SK-N-SH (cell line): ENCODE results near the gene UPB1. TPM values are rescaled to one million over a fixed set of nuclear protein-coding genes. Genes with fewer than 3 reads are reported as not detected.
A peak's percentile ranks its signal among the peaks of the same experiment; 100 is the strongest.

Experiments
- CTCF ChIA-PET: fragments of 300-600, 350-600 bp; formaldehyde crosslinking; extraction: SDS; loops from one replicate; lab custom pipeline; 2021; lab: Yijun Ruan, JAX
- POLR2A ChIA-PET: fragments of 350-600 bp; sonication (Branson Sonifier 250); formaldehyde crosslinking; extraction: SDS; loops from one replicate; lab custom pipeline; 2020; ENCODE audit warnings: antibody characterized with exemption, inconsistent platforms; lab: Yijun Ruan, JAX
- DNase-seq: peaks from one replicate; pipeline ENCODE4 v3.0.0; 2012
- H2AFZ ChIP-seq: fragments of 200-600 bp; sonication (generic); 2 replicates; pipeline ENCODE4 v1.8.1; 2016; ENCODE audit warnings: antibody characterized with exemption, mild to moderate bottlenecking, low read depth
- H3F3A ChIP-seq: fragments of 200-600 bp; sonication (generic); replicated peaks from 2 replicates; pipeline ENCODE3; 2016; ENCODE audit warnings: antibody characterized with exemption, mild to moderate bottlenecking; ENCODE audit not compliant: insufficient read depth
- H3K27ac ChIP-seq, 2 experiments: fragments of 200-500 bp in 1 of 2; fragments of 200-600 bp in 1 of 2; sonication (Bioruptor generic) in 1 of 2; sonication (generic), shearing (Covaris generic) in 1 of 2; 2 replicates each; pipeline versions ENCODE4 v1.5.1 to v1.6.1; 2014 to 2016; ENCODE audit warnings: low read depth in 2 of 2, inconsistent platforms in 1 of 2, low read length in 1 of 2, mild to moderate bottlenecking in 1 of 2, mixed read lengths in 1 of 2
- H3K27me3 ChIP-seq: fragments of 200-600 bp; sonication (generic), shearing (Covaris generic); 2 replicates; pipeline ENCODE4 v1.6.1; 2016; ENCODE audit warnings: mixed run types; ENCODE audit not compliant: insufficient read depth
- H3K36me3 ChIP-seq, 2 experiments: fragments of 200-500 bp in 1 of 2; fragments of 200-600 bp in 1 of 2; sonication (Bioruptor generic) in 1 of 2; sonication (generic) in 1 of 2; replicated peaks in 1 of 2; 2 replicates each; pipeline versions ENCODE3 to v1.5.1; 2014 to 2016; ENCODE audit warnings: low read length in 1 of 2, mild to moderate bottlenecking in 1 of 2; ENCODE audit not compliant: insufficient read depth in 2 of 2, control insufficient read depth in 1 of 2
- H3K4me1 ChIP-seq, 2 experiments: fragments of 200-500 bp in 1 of 2; fragments of 200-600 bp in 1 of 2; sonication (Bioruptor generic) in 1 of 2; sonication (generic), shearing (Covaris generic) in 1 of 2; 2 replicates each; pipeline versions ENCODE4 v1.5.1 to v1.6.1; 2014 to 2016; ENCODE audit warnings: low read depth in 1 of 2, low read length in 1 of 2, mixed run types in 1 of 2; ENCODE audit not compliant: insufficient read depth in 2 of 2, control insufficient read depth in 1 of 2
- H3K4me2 ChIP-seq: fragments of 200-600 bp; sonication (generic), shearing (Covaris generic); 2 replicates; pipeline ENCODE4 v1.6.1; 2017; ENCODE audit warnings: mixed run types
- H3K4me3 ChIP-seq, 2 experiments: fragments of 200-500 bp in 1 of 2; fragments of 200-600 bp in 1 of 2; sonication (Bioruptor generic) in 1 of 2; sonication (generic), shearing (Covaris generic) in 1 of 2; 2 replicates each; pipeline versions ENCODE4 v1.5.1 to v1.8.1; 2014 to 2016; ENCODE audit warnings: low read depth in 2 of 2, inconsistent platforms in 1 of 2, low read length in 1 of 2, mild to moderate bottlenecking in 1 of 2, mixed read lengths in 1 of 2, moderate library complexity in 1 of 2
- H3K79me2 ChIP-seq: fragments of 200-600 bp; sonication (generic); 2 replicates; pipeline ENCODE4 v1.8.1; 2017; ENCODE audit warnings: mild to moderate bottlenecking; ENCODE audit not compliant: insufficient read depth
- H3K9ac ChIP-seq: fragments of 200-600 bp; sonication (generic); 2 replicates; pipeline ENCODE4 v1.6.1; 2017; ENCODE audit warnings: mixed run types
- H3K9me2 ChIP-seq: fragments of 200-600 bp; sonication (generic); 2 replicates; pipeline ENCODE4 v1.6.1; 2017; ENCODE audit warnings: mixed run types
- H3K9me3 ChIP-seq: fragments of 200-600 bp; sonication (generic); 2 replicates; pipeline ENCODE4 v1.6.1; 2017; ENCODE audit warnings: mixed run types, mild to moderate bottlenecking, moderate library complexity
- H4K20me1 ChIP-seq: fragments of 200-600 bp; sonication (generic); 2 replicates; pipeline ENCODE4 v1.6.1; 2017; ENCODE audit warnings: mild to moderate bottlenecking, mixed run types; ENCODE audit not compliant: insufficient read depth
- CHD2 ChIP-seq: fragments of 150-350 bp; IDR thresholded peaks from 2 replicates; pipeline ENCODE4 v1.6.1; 2018; ENCODE audit warnings: low read length; ENCODE audit not compliant: partially characterized antibody
- ELF1 ChIP-seq: IDR thresholded peaks from 2 replicates; pipeline ENCODE4 v1.4.0; 2012
- EP300 ChIP-seq, 2 experiments: IDR thresholded peaks; 2 replicates each; pipeline versions ENCODE4 v1.4.0 to v1.6.1; 2012; ENCODE audit warnings: borderline replicate concordance in 1 of 2, low read depth in 1 of 2, low read length in 1 of 2
- FOXJ3 ChIP-seq: sonication (generic); formaldehyde crosslinking; IDR thresholded peaks from 2 replicates; pipeline ENCODE4 v1.5.1; 2020; ENCODE audit warnings: mild to moderate bottlenecking, missing genetic modification reagents
- FOXM1 ChIP-seq: IDR thresholded peaks from 2 replicates; pipeline ENCODE4 v1.4.0; 2012; ENCODE audit warnings: low read depth, mild to moderate bottlenecking
- GABPA ChIP-seq: IDR thresholded peaks from 2 replicates; pipeline ENCODE4 v1.4.0; 2012; ENCODE audit warnings: low read depth, mild to moderate bottlenecking
- GATA2 ChIP-seq: sonication (generic); formaldehyde crosslinking; IDR thresholded peaks from 2 replicates; pipeline ENCODE4 v1.5.0; 2020; ENCODE audit warnings: mild to moderate bottlenecking, missing genetic modification reagents
- MXI1 ChIP-seq: IDR thresholded peaks from 2 replicates; pipeline ENCODE4 v1.6.1; 2012; ENCODE audit warnings: mild to moderate bottlenecking, low read depth, low read length, improper control_type of control experiment
- NRF1 ChIP-seq: IDR thresholded peaks from 2 replicates; pipeline ENCODE4 v1.6.1; 2012; ENCODE audit warnings: low read depth, mild to moderate bottlenecking, low read length
- RAD21 ChIP-seq: IDR thresholded peaks from 2 replicates; pipeline ENCODE4 v1.6.1; 2012; ENCODE audit warnings: mild to moderate bottlenecking, low read length
- RFX5 ChIP-seq: IDR thresholded peaks from 2 replicates; pipeline ENCODE4 v1.6.1; 2012; ENCODE audit warnings: mild to moderate bottlenecking, improper control_type of control experiment, low read length
- RXRA ChIP-seq: IDR thresholded peaks from 2 replicates; pipeline ENCODE4 v1.4.0; 2012; ENCODE audit warnings: low read depth, mild to moderate bottlenecking, borderline replicate concordance
- SIN3A ChIP-seq: IDR thresholded peaks from 2 replicates; pipeline ENCODE4 v1.6.1; 2012; ENCODE audit warnings: low read depth, mild to moderate bottlenecking, low read length, moderate library complexity, borderline replicate concordance
- SMC3 ChIP-seq: IDR thresholded peaks from 2 replicates; pipeline ENCODE4 v1.6.1; 2012; ENCODE audit warnings: low read depth, low read length, improper control_type of control experiment
- TAF1 ChIP-seq: IDR thresholded peaks from 2 replicates; pipeline ENCODE4 v1.6.1; 2012; ENCODE audit warnings: low read depth, mild to moderate bottlenecking, low read length, moderate library complexity, borderline replicate concordance
- WGBS: methylation state at CpG from one replicate; pipeline ENCODE4 v1.1.6; 2017; ENCODE audit warnings: low lambda C conversion rate; 5-methylcytosine and 5-hydroxymethylcytosine counted together
- polyA plus RNA-seq, 3 experiments: library from polyadenylated mRNA; depleted of rRNA; stranded (reverse); fragments of >200 nt; gene quantifications; 2 replicates each; pipeline ENCODE4 v1.2.3, GENCODE V29; 2012
- TF ChIP-seq, protein P1 (sequence below): fragments of 200-600 bp; sonication (generic); IDR thresholded peaks from 2 replicates; pipeline ENCODE4 v1.6.1; 2017; ENCODE audit warnings: antibody characterized with exemption, mild to moderate bottlenecking, moderate library complexity
- TF ChIP-seq, protein P2 (sequence below): IDR thresholded peaks from 2 replicates; pipeline ENCODE4 v1.4.0; 2012; ENCODE audit warnings: low read depth, borderline replicate concordance
- TF ChIP-seq, protein P3 (sequence below): fragments of 150-350 bp; IDR thresholded peaks from 2 replicates; pipeline ENCODE4 v1.6.1; 2016; ENCODE audit warnings: mild to moderate bottlenecking, low read depth, low read length
- TF ChIP-seq, protein P4 (sequence below): IDR thresholded peaks from 2 replicates; pipeline ENCODE4; 2012

The UPB1 gene
- polyA plus RNA-seq, 1 of the 3 experiments (the other 2 are of a cell fraction): 0.30 TPM

DNA sequence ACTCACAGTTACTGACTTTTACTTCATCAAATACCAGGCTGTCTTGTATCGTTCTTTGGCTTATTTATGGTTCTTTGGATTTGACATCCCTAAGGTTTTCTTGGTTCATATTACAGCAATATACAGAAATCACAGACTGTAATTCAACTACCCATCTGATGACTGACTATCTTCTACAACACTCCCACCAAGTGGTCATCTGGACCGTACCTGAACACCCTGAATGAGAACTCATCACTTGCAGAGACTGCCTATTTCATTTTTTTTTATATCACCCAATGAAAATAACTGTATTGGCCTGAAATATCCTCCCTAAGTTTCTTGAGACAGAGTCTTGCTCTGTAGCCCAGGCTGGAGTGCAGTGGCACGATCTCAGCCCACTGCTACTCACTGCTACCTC is 9.5 kb upstream of the UPB1 start:
- peaks cover 0 to 42% of the 10 kb centered on the region in 2 experiments; a peak in 3 of 4 replicates for H3K4me1 ChIP-seq
- CTCF ChIA-PET: interaction anchor here (0.8 to 2.7 kb wide), 4 partner anchors 10 to 62 kb away, joined by 3 to 11 read pairs (median 3); partner anchors contain the start of gene UPB1
- no peaks in the 10 kb centered on the region for H4K20me1 ChIP-seq
- POLR2A ChIA-PET: no interaction called here
- no peak overlapping the region for H2AFZ ChIP-seq
- peak overlapping the region in 1 of 2 experiments; percentile 84; a peak in 2 of 4 replicates for H3K27ac ChIP-seq
- no peaks in the 10 kb centered on the region for H3K9me2 ChIP-seq
- H3K4me3 ChIP-seq: no peak overlapping the region
- WGBS: 64% methylated on average over 3 of the region's 3 CpGs
- H3F3A ChIP-seq: peaks cover 64% of the 10 kb centered on the region
- TF ChIP-seq SMC3 (peak; percentile 42; the same call in 1 of the 2 replicates), CHD2 (no peak), NRF1 (no peak), SIN3A (no peak), GATA2 (CRISPR knock-in tag) (no peak), RAD21 (peak; percentile 74)
- TF ChIP-seq, protein P1, sequence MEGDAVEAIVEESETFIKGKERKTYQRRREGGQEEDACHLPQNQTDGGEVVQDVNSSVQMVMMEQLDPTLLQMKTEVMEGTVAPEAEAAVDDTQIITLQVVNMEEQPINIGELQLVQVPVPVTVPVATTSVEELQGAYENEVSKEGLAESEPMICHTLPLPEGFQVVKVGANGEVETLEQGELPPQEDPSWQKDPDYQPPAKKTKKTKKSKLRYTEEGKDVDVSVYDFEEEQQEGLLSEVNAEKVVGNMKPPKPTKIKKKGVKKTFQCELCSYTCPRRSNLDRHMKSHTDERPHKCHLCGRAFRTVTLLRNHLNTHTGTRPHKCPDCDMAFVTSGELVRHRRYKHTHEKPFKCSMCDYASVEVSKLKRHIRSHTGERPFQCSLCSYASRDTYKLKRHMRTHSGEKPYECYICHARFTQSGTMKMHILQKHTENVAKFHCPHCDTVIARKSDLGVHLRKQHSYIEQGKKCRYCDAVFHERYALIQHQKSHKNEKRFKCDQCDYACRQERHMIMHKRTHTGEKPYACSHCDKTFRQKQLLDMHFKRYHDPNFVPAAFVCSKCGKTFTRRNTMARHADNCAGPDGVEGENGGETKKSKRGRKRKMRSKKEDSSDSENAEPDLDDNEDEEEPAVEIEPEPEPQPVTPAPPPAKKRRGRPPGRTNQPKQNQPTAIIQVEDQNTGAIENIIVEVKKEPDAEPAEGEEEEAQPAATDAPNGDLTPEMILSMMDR: peak; percentile 51
- TF ChIP-seq, protein P2, sequence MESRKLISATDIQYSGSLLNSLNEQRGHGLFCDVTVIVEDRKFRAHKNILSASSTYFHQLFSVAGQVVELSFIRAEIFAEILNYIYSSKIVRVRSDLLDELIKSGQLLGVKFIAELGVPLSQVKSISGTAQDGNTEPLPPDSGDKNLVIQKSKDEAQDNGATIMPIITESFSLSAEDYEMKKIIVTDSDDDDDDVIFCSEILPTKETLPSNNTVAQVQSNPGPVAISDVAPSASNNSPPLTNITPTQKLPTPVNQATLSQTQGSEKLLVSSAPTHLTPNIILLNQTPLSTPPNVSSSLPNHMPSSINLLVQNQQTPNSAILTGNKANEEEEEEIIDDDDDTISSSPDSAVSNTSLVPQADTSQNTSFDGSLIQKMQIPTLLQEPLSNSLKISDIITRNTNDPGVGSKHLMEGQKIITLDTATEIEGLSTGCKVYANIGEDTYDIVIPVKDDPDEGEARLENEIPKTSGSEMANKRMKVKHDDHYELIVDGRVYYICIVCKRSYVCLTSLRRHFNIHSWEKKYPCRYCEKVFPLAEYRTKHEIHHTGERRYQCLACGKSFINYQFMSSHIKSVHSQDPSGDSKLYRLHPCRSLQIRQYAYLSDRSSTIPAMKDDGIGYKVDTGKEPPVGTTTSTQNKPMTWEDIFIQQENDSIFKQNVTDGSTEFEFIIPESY: no peak
- TF ChIP-seq, all 33 proteins: peak for 3
- no peaks in the 10 kb centered on the region for H3K9me3 ChIP-seq
- no peak overlapping the region for H3K9ac ChIP-seq
- no peak overlapping the region for H3K4me2 ChIP-seq
- H3K79me2 ChIP-seq: no peaks in the 10 kb centered on the region
- H3K27me3 ChIP-seq: no peaks in the 10 kb centered on the region
- DNase-seq: no peak
- no peaks in the 10 kb centered on the region for H3K36me3 ChIP-seq

DNA sequence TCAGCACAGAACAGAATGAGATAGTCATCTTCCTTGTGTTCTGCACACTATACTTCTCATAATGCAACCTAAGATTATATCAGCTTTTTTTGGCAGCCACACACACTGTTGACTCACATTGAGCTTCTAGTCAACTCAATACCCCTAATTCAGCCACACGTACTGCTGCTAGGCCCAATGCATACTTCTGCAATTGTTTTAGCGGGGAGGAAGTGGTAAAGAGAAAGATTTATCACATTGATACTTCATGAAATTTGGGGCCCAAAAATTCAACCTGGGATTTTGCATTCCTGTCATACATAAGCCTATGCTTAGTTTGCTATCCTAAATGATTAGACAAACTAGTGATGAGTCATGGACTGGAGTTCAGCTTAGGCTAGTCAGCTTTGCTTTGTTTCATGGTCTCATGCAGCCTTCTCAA is 8.6 kb upstream of the UPB1 start:
- no peaks in the 10 kb centered on the region for H3K79me2 ChIP-seq
- 9% methylated on average over 2 of the region's 2 CpGs for WGBS
- H3K36me3 ChIP-seq: no peaks in the 10 kb centered on the region
- peaks cover 55% of the 10 kb centered on the region for H3F3A ChIP-seq
- no peaks in the 10 kb centered on the region for H3K27me3 ChIP-seq
- no peak for DNase-seq
- ChIA-PET POLR2A (no interaction called here), CTCF (interaction anchor here (0.8 to 2.7 kb wide), 5 partner anchors 9 to 63 kb away, joined by 3 to 11 read pairs (median 3); partner anchors contain the start of gene UPB1)
- peak overlapping the region; percentile 41 to 84; a peak in 3 of 4 replicates for H3K27ac ChIP-seq
- H3K9me3 ChIP-seq: no peaks in the 10 kb centered on the region
- H3K4me1 ChIP-seq: peaks cover 0 to 35% of the 10 kb centered on the region in 2 experiments; a peak in 3 of 4 replicates
- no peak overlapping the region for H3K9ac ChIP-seq
- H3K4me2 ChIP-seq: peak overlapping the region; percentile 38; the same call in 1 of the 2 replicates
- no peak overlapping the region for H2AFZ ChIP-seq
- no peaks in the 10 kb centered on the region for H4K20me1 ChIP-seq
- H3K9me2 ChIP-seq: no peaks in the 10 kb centered on the region
- no peak overlapping the region for H3K4me3 ChIP-seq
- TF ChIP-seq GABPA (0 out of 2 replicates have a peak, but pooled peaks have one; percentile 35), ELF1 (no peak; the same call in 1 of the 2 replicates), RXRA (peak; percentile 81), CHD2 (no peak), SMC3 (no peak), FOXJ3 (CRISPR knock-in tag) (no peak), RFX5 (no peak), TAF1 (no peak), FOXM1 (peak; percentile 76; the same call in 1 of the 2 replicates), RAD21 (no peak), EP300 (IDR thresholded peaks at IDR 0.05; ENCODE audit: borderline replicate concordance in 1 of 2, low read depth in 1 of 2, low read length in 1 of 2) (peak in 1 of 2 experiments; percentile 91; a peak in 3 of 4 replicates), MXI1 (no peak)
- TF ChIP-seq, protein P3, sequence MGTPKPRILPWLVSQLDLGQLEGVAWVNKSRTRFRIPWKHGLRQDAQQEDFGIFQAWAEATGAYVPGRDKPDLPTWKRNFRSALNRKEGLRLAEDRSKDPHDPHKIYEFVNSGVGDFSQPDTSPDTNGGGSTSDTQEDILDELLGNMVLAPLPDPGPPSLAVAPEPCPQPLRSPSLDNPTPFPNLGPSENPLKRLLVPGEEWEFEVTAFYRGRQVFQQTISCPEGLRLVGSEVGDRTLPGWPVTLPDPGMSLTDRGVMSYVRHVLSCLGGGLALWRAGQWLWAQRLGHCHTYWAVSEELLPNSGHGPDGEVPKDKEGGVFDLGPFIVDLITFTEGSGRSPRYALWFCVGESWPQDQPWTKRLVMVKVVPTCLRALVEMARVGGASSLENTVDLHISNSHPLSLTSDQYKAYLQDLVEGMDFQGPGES: no peak
- TF ChIP-seq, protein P2: peak; percentile 54
- TF ChIP-seq, protein P4, sequence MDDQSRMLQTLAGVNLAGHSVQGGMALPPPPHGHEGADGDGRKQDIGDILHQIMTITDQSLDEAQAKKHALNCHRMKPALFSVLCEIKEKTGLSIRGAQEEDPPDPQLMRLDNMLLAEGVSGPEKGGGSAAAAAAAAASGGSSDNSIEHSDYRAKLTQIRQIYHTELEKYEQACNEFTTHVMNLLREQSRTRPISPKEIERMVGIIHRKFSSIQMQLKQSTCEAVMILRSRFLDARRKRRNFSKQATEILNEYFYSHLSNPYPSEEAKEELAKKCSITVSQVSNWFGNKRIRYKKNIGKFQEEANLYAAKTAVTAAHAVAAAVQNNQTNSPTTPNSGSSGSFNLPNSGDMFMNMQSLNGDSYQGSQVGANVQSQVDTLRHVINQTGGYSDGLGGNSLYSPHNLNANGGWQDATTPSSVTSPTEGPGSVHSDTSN: peak; percentile 93
